Body of pancreas (tissue), 4 donors: Measurements from ENCODE around the gene EPSTI1. TPM values are rescaled to one million over a fixed set of nuclear protein-coding genes. Genes with fewer than 3 reads are reported as not detected.

Experiments
- ATAC-seq: fragments of 150-250 bp; one replicate; pipeline ENCODE4 v1.9.1; 2016
- DNase-seq, 4 donors: peaks; one replicate each; pipeline ENCODE4 v3.0.0-alpha.2; 2019
- H3K27ac ChIP-seq, 4 donors: fragments of 200-600 bp; sonication (generic); 1 replicate in 3 of 4; 2 replicates in 1 of 4; pipeline versions ENCODE4 v1.5.1 to v1.6.1; 2016 to 2019; ENCODE audit warnings: mild to moderate bottlenecking in 1 of 4, mixed read lengths in 1 of 4, moderate library complexity in 1 of 4
- H3K27me3 ChIP-seq, 2 donors: fragments of 200-600 bp; sonication (generic); one replicate each; pipeline ENCODE4 v1.6.0; 2016; ENCODE audit warnings: mild to moderate bottlenecking in 1 of 2
- H3K36me3 ChIP-seq, 2 donors: fragments of 200-600 bp; sonication (generic); replicated peaks in 1 of 2; 2 replicates each; pipeline ENCODE4 v1.5.1; 2016; ENCODE audit warnings: low read depth in 2 of 2; ENCODE audit not compliant: insufficient read depth in 1 of 2
- H3K4me1 ChIP-seq: fragments of 200-600 bp; sonication (generic); one replicate; pipeline ENCODE4 v1.6.0; 2016
- H3K4me3 ChIP-seq, 2 donors: fragments of 200-600 bp; sonication (generic); 1 replicate in 1 of 2; 2 replicates in 1 of 2; pipeline ENCODE4 v1.5.1; 2016 to 2019
- H3K9me3 ChIP-seq, 3 donors: fragments of 200-600 bp; sonication (generic); 1 replicate in 2 of 3; 2 replicates in 1 of 3; pipeline ENCODE4 v1.5.1; 2016
- POLR2A ChIP-seq, 3 donors: fragments of 450-650 bp; IDR thresholded peaks; one replicate each; pipeline ENCODE4 v1.6.1; 2016; ENCODE audit warnings: antibody characterized with exemption in 3 of 3, mild to moderate bottlenecking in 2 of 3
- WGBS, 2 donors: methylation state at CpG; one replicate each; pipeline ENCODE4 v1.1.5; 2017; 5-methylcytosine and 5-hydroxymethylcytosine counted together
- intact Hi-C: fragments of 100-400 bp; cut with DNase I; formaldehyde crosslinking; loops from one replicate; pipeline ENCODE4 v1.15.1; 2023
- total RNA-seq, 2 donors: library from RNA; depleted of rRNA; stranded (reverse); fragments of >200 nt; gene quantifications; one replicate each; pipeline ENCODE4 v1.1.0, GENCODE V29; 2016
- TF ChIP-seq, protein P1 (sequence below), 7 experiments: fragments of 450-650 bp in 4 of 7; fragments of 200-600 bp in 3 of 7; sonication (generic) in 3 of 7; IDR thresholded peaks; one replicate each; pipeline ENCODE4 v1.5.1; 2016 to 2019; ENCODE audit warnings: antibody characterized with exemption in 7 of 7

Gene EPSTI1
- total RNA-seq, 2 donors from 2014 or later = 1.6 to 6.6 TPM

DNA sequence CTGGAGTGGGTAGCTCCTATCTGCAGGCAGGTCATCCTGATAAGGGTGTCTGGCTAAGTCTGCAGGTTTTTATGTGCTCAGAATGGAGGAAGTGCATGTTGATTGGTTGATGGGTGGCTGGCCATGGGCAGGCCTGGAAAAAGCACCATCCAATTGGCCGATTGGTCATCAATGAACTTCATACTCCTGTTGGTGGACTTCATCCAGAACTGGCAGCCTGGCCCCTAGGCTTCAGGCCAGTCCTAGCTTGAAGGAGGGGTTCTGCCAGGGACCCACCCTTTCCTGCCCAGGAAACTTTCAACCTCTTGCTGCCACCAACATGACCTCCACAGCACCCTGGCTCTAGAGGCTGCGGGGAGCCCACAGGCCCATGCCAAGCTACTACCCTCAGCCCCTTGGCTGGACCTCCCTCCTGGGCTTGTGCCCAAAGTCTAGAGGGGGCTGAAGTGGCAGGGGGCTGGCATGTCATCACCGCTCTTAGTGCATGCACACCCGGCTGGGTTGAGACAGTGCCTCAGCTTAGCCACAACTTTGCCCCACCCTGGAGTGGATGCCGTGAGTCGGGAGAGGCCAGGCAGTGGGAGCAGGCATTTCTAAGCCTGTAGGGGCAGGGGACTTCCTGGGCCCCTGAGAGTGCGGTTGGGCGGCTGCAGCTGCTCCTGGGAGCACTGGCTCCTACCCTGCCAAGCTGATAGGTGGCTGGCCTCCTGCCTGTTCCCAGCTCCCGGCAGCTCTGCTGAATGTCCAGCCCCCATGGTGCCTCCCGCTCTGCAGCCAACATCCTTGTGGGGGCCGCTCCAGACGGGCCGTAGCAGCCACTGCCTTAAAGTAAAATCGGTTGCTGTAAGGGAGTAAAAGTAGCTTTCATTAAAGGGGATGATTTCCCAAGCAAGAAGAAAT is 44.6 kb upstream of the EPSTI1 start:
- intact Hi-C loops = no loop called here
- 42 to 62% methylated on average over 6 to 13 of the region's 14 CpGs for WGBS, 2 donors
- H3K27me3 ChIP-seq = no peaks in the 10 kb centered on the region
- TF ChIP-seq POLR2A (IDR thresholded peaks at IDR 0.05) = no peak
- TF ChIP-seq, protein P1, sequence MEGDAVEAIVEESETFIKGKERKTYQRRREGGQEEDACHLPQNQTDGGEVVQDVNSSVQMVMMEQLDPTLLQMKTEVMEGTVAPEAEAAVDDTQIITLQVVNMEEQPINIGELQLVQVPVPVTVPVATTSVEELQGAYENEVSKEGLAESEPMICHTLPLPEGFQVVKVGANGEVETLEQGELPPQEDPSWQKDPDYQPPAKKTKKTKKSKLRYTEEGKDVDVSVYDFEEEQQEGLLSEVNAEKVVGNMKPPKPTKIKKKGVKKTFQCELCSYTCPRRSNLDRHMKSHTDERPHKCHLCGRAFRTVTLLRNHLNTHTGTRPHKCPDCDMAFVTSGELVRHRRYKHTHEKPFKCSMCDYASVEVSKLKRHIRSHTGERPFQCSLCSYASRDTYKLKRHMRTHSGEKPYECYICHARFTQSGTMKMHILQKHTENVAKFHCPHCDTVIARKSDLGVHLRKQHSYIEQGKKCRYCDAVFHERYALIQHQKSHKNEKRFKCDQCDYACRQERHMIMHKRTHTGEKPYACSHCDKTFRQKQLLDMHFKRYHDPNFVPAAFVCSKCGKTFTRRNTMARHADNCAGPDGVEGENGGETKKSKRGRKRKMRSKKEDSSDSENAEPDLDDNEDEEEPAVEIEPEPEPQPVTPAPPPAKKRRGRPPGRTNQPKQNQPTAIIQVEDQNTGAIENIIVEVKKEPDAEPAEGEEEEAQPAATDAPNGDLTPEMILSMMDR (IDR thresholded peaks at IDR 0.05) = no peak
- H3K4me1 ChIP-seq = peaks cover 9% of the 10 kb centered on the region
- ATAC-seq (peak; percentile 40), DNase-seq (peak in 3 of 4 donors; percentile 37 to 64 (median 46))
- H3K27ac ChIP-seq = no peak overlapping the region
- no peaks in the 10 kb centered on the region for H3K36me3 ChIP-seq
- H3K4me3 ChIP-seq = no peak overlapping the region
- H3K9me3 ChIP-seq = no peaks in the 10 kb centered on the region

DNA sequence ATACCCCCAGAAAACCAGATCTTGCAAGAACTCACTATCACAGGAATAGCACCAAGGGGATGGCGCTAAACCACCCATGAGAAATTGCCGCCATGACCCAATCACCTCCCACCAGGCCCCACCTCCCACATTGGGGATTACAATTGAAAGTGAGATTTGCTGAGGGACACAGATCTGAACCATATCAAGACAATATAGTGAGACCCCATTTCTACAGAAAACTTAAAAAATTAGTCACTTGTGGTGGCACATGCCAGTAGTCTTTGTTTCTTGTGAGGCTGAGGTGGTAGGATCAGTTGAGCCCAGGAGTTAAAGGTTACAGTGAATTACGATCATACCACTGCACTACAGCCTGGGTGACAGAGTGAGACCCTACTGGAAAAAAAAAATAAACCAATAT is 41.0 kb upstream of the EPSTI1 start:
- peaks cover 5% of the 10 kb centered on the region for H3K4me1 ChIP-seq
- H3K9me3 ChIP-seq = no peaks in the 10 kb centered on the region
- 93 to 100% methylated on average over 3 of the region's 3 CpGs for WGBS, 2 donors
- no peaks in the 10 kb centered on the region for H3K27me3 ChIP-seq
- H3K27ac ChIP-seq = no peak overlapping the region
- intact Hi-C loops = no loop called here
- no peaks in the 10 kb centered on the region for H3K36me3 ChIP-seq
- DNase-seq = no peak
- no peak for TF ChIP-seq POLR2A (IDR thresholded peaks at IDR 0.05)
- TF ChIP-seq, protein P1 (IDR thresholded peaks at IDR 0.05) = no peak
- ATAC-seq = no peak
- no peak overlapping the region for H3K4me3 ChIP-seq

DNA sequence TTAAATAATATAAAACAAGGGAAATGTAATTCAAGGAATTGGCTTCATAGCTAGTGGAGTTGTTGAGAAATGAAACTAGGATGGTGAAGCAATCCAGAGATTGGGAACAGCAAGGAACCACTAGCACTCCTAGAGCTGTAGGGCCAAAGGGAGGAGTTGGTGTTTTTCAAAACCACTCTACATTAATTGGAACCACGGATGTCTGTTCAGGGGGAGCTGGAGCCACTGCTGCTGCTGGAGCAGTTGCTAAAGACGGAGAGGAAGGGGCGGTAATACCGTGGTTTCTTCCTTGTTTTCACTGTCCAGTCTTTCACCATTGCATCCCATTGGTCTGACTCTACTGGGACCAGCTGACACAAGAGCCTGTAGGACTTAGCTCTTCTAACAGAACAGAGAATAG is 39.8 kb upstream of the EPSTI1 start:
- Histone ChIP-seq H3K4me1 (peaks cover 5% of the 10 kb centered on the region), H3K27ac (no peak overlapping the region), H3K27me3 (no peaks in the 10 kb centered on the region), H3K9me3 (no peaks in the 10 kb centered on the region), H3K36me3 (no peaks in the 10 kb centered on the region), H3K4me3 (no peak overlapping the region)
- 82 to 96% methylated on average over 4 of the region's 4 CpGs for whole genome bisulfite sequencing, 2 donors
- DNase-seq (no peak), ATAC-seq (no peak)
- intact Hi-C loops = no loop called here
- TF ChIP-seq, protein P1 (IDR thresholded peaks at IDR 0.05) = no peak
- no peak for TF ChIP-seq POLR2A (IDR thresholded peaks at IDR 0.05)

DNA sequence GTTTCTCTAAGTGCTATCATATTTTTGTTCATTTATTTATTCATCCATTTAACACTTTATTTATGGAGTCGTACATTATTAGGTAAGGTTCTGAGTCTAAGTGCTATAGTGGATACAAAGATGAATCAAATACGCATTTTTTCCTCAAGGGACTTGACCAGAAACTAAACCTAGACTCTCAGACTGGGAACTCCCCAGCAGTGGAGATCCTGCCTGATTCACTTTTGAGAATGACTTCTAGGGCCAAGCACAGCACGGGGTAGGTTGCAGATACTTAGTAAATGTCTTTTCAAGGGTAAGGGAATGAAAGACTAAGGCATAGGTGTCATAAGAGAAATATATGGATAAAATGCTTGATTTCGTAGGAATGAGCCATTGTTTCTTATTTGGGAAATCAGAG is 38.5 kb upstream of the EPSTI1 start:
- WGBS, 2 donors = 80 to 91% methylated on average over 4 of the region's 4 CpGs
- no peak overlapping the region for H3K27ac ChIP-seq
- no peaks in the 10 kb centered on the region for H3K9me3 ChIP-seq
- ATAC-seq (no peak), DNase-seq (no peak)
- H3K4me3 ChIP-seq = no peak overlapping the region
- no peaks in the 10 kb centered on the region for H3K36me3 ChIP-seq
- intact Hi-C loops = no loop called here
- no peaks in the 10 kb centered on the region for H3K4me1 ChIP-seq
- no peak for TF ChIP-seq POLR2A (IDR thresholded peaks at IDR 0.05)
- no peaks in the 10 kb centered on the region for H3K27me3 ChIP-seq

DNA sequence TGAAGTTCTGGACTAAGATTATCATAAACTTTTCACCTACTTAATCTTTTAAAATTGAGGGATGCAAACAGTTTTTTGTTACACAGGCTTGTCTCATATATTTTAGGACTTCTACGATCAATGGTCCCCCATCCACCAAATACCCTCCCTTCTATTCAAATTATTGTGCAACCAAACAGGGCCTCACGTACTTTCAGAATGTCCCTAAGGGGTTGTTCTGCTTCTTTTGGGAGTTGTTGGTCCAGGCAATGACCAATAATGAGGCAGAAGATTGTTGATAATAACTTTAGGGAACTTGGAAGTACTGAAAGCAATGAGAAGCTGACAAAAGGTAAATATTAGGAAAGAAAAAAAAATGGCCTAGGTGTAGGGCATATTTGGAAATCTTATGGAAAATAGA is 34.2 kb upstream of the EPSTI1 start:
- DNase-seq (no peak), ATAC-seq (no peak)
- 55 to 67% methylated on average over 2 of the region's 2 CpGs for WGBS, 2 donors

More for the DNA sequence above, 34.2 kb upstream of the EPSTI1 start:
- no peaks in the 10 kb centered on the region for H3K36me3 ChIP-seq
- intact Hi-C loops = no loop called here
- H3K4me1 ChIP-seq = peaks cover 12% of the 10 kb centered on the region
- H3K9me3 ChIP-seq = no peaks in the 10 kb centered on the region
- TF ChIP-seq, protein P1 (IDR thresholded peaks at IDR 0.05) = no peak
- TF ChIP-seq POLR2A (IDR thresholded peaks at IDR 0.05) = no peak
- H3K27ac ChIP-seq = no peak overlapping the region
- no peak overlapping the region for H3K4me3 ChIP-seq
- H3K27me3 ChIP-seq = no peaks in the 10 kb centered on the region
